ENCODE measurements around the gene CDKAL1.
"Not testable (repeated sequence)": the region's sequence is repeated elsewhere in the genome, so short reads cannot be mapped to it uniquely, and the experiment has no call there.

Gene CDKAL1

GRCh38 chr6:20554326-20554725, 20.1 kb downstream of the CDKAL1 start:
- no peak for DNase-seq (ENCODE audit: low read depth in 2 of 2)

GRCh38 chr6:20554817-20555216, 20.6 kb downstream of the CDKAL1 start:
- DNase-seq (ENCODE audit: low read depth in 2 of 2), result no peak

- no peak for DNase-seq (ENCODE audit: low read depth in 2 of 2)
These were observed 25.8 kb downstream of the CDKAL1 start for GRCh38 chr6:20559924-20560551.

GRCh38 chr6:20563377-20563776, 29.1 kb downstream of the CDKAL1 start:
- DNase-seq (ENCODE audit: low read depth in 2 of 2), result no peak

DNA sequence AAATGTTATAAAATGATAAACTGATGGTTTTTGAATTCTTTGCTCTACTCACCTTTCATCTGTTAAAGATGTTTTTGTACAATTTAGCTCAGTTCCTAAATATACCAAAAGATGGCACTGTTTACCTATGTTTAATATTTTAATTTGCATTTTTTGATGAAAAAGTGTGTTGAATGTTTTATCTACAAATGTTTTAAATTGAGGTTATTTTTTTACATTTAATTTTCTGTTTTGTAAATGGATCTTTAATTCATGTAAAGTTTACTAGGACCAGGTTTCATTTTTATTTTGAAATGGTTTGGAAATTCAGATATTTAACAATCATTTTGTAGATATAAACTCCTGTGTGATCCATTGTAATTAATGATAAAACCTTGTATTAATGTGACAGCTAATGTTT, 30.0 kb downstream of the CDKAL1 start:
- no peak for DNase-seq (ENCODE audit: low read depth in 2 of 2)

DNA sequence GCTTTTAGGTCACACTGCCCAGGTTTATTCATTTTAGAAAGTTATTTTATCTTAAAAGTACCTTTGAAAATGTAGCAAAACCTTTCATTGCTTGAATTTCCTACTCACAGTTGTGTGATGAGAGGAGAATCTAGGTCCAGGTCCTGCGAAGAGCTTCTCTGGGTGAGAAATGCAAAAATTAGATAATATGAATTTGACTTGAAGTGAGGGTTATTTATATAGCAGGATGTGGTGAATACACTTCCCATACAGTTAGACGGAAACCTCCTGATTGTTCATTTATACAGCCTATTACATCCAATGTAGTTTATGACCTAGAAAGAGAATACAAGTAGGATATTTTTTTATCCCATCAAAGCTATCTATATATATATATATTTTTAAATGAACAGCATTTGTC, 30.5 kb downstream of the CDKAL1 start:
- no peak for DNase-seq (ENCODE audit: low read depth in 2 of 2)

GRCh38 chr6:20565342-20565741, 31.1 kb downstream of the CDKAL1 start:
- no peak for DNase-seq (ENCODE audit: low read depth in 2 of 2)

DNA sequence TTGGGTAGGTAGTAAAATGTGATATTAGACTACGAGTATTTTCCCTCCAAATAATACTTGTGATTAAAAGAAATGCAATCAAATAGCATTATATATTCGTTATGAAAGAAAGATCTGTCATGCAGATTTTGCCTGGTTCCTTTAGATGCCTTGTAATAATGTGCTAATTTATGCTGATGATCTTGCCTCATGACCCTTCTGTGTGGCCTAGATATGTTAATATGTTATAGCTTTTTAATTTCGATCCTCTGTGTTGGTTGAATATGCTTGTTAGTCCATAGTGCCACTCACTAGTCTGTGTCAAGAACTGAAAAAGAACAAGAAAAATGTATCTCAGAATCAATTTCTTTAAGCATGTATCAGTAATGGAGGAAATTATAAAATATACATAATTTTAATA, 31.9 kb downstream of the CDKAL1 start:
- no peak for DNase-seq (ENCODE audit: low read depth in 2 of 2)

- DNase-seq (ENCODE audit: low read depth in 2 of 2), result no peak
These were observed 34.8 kb downstream of the CDKAL1 start for GRCh38 chr6:20569000-20569610.

DNA sequence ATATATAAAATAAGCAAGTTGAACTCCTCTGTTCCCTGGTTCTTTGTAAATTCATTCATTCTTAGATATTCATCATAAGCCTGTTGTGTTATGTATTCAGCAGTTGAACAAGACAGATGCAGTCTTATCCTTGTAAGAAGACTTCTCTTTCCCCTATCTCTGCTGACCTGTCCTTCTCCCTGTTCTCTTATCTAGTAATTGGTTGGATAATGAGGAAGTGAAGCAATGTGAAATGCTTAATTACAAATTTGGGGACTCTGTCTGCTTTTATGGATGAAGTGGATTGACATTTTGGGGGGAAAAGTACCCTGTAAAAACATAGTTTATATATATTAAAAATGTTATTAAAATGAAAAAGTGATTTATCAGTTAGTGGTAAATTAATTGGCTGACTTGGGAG, 37.0 kb downstream of the CDKAL1 start:
- DNase-seq (ENCODE audit: low read depth in 2 of 2), result no peak

GRCh38 chr6:20572288-20572687, 38.0 kb downstream of the CDKAL1 start:
- no peak for DNase-seq (ENCODE audit: low read depth in 2 of 2)

- no peak for DNase-seq (ENCODE audit: low read depth in 2 of 2)
These were observed 38.7 kb downstream of the CDKAL1 start for GRCh38 chr6:20572940-20573339.

GRCh38 chr6:20574355-20574754, 40.1 kb downstream of the CDKAL1 start:
- no peak for DNase-seq (ENCODE audit: low read depth in 2 of 2)

DNA sequence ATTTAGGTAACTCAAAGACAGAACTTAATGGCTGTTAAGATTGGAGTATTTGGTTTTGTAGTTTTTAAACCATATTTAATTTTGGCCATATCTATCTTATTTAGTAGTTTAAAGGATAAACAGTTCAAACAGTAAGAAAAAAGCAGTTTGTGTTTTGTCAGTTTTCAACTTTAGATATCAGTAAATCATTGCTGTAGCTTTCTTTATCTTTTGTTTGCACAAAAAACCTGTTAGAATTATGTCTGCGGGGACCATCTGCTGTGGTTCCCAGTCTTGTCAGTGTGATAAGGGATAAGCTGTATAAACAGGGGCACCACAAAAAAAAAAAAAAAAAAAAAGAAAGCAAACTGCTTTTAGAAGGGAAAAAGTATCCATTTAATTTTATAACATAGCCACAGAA, 40.9 kb downstream of the CDKAL1 start:
- no peak for DNase-seq (ENCODE audit: low read depth in 2 of 2)

- no peak for DNase-seq (ENCODE audit: low read depth in 2 of 2)
These were observed 41.6 kb downstream of the CDKAL1 start for GRCh38 chr6:20575704-20576451.

GRCh38 chr6:20577173-20577688, 43.0 kb downstream of the CDKAL1 start:
- DNase-seq (ENCODE audit: low read depth in 2 of 2), result no peak

DNA sequence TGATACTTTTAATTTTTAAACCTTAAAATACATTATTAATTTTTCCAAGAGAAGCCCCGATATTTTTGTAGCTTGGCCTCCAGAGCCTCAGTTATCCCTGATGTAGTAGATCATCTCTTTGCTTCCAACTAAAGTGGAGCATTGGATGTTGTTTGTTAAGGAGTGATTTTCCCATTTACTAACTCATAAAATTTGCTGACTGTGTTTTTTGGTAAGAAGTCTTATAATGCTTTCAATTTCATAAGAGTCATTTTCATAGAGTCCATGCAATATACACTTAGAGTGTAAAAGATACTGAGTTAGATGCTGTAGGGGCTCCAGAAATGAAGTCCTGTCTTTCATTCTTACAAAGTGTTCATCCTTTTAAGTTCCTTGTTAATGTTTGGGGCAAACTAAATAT, 46.8 kb downstream of the CDKAL1 start:
- DNase-seq (ENCODE audit: low read depth in 2 of 2), result no peak

GRCh38 chr6:20582586-20583443, 48.6 kb downstream of the CDKAL1 start:
- DNase-seq (ENCODE audit: low read depth in 2 of 2), result no peak

DNA sequence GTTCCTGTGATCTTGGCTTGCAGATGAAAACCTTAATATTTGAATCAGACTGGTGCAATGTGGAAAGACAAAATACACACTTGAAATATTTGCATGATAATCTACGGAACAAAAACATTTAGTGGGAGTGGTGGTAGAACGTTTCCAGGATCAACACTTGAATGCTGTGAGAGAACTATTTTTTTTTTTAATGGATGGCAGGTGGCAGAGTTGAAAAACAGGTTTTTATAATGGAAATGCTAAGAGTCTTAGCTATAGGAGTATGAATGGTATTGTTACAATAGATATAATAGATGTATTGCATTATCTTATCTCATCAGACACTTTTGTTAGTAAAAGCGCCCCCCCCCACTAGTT, 49.2 kb downstream of the CDKAL1 start:
- no peak for DNase-seq (ENCODE audit: low read depth in 2 of 2)

GRCh38 chr6:20584100-20584731, 50.0 kb downstream of the CDKAL1 start:
- no peak for DNase-seq (ENCODE audit: low read depth in 2 of 2)

DNA sequence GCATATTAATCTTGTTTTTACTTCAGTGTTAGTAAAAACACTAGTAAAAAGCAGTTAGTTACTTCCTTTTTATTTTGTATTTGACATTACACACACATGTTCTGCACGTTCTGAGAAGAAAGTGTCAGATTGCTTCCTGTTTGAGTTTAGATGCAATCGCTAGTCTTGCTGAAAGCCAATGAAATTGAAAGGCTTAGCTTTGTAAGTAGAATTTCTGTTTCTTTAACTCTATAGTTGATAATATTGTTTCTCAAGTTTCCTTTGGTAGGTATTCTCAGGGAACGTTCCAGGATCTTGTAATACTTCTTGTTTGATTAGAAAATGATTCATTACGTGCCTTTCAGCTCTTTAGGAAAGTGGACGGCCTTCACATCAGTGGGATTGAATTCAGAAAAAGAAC, 55.0 kb downstream of the CDKAL1 start:
- no peak for DNase-seq (ENCODE audit: low read depth in 2 of 2)

- DNase-seq (ENCODE audit: low read depth in 2 of 2), result not testable (repeated sequence)
These were observed 56.2 kb downstream of the CDKAL1 start for GRCh38 chr6:20590476-20590875.
